SU-DHL-6 (cell line): Measurements from ENCODE around the gene EPSTI1.

Source experiments
- H2AFZ ChIP-seq: fragments of 200-600 bp; sonication (generic); 2 replicates; pipeline ENCODE4 v1.6.1; 2014; ENCODE audit warnings: low read depth, mild to moderate bottlenecking, moderate library complexity, mixed read lengths, antibody characterized with exemption, low read length; ENCODE audit not compliant: severe bottlenecking
- H3F3A ChIP-seq: fragments of 200-600 bp; shearing (Covaris generic); 2 replicates; pipeline ENCODE4 v1.6.0; 2016; ENCODE audit warnings: antibody characterized with exemption, mild to moderate bottlenecking; ENCODE audit not compliant: insufficient read depth
- H3K27ac ChIP-seq: fragments of 200-600 bp; sonication (generic); 2 replicates; pipeline ENCODE4 v1.5.1; 2016; ENCODE audit warnings: low read depth, mild to moderate bottlenecking, low read length, moderate library complexity, mixed read lengths
- H3K27me3 ChIP-seq: fragments of 200-600 bp; sonication (generic), shearing (Covaris generic); 2 replicates; pipeline ENCODE4 v1.6.0; 2014; ENCODE audit warnings: mild to moderate bottlenecking, low read length
- H3K36me3 ChIP-seq: fragments of 200-600 bp; sonication (generic); 2 replicates; pipeline ENCODE4 v1.6.1; 2014; ENCODE audit warnings: mild to moderate bottlenecking, low read length, mixed read lengths
- H3K4me2 ChIP-seq: fragments of 300-600, 200-600 bp; shearing (Covaris generic), sonication (generic); 2 replicates; pipeline ENCODE4 v1.6.0; 2014; ENCODE audit warnings: low read length, low read depth, mild to moderate bottlenecking; ENCODE audit not compliant: poor library complexity, severe bottlenecking
- H3K4me3 ChIP-seq: fragments of 200-600 bp; sonication (generic); 2 replicates; pipeline ENCODE4 v1.5.1; 2014; ENCODE audit warnings: antibody characterized with exemption, low read length, mild to moderate bottlenecking, mixed read lengths; ENCODE audit not compliant: insufficient read depth, poor library complexity, severe bottlenecking
- H3K79me2 ChIP-seq: fragments of 200-600 bp; sonication (generic); 2 replicates; pipeline ENCODE4 v1.6.1; 2014; ENCODE audit warnings: mild to moderate bottlenecking, low read length, moderate library complexity; ENCODE audit not compliant: insufficient read depth
- H3K9ac ChIP-seq: fragments of 200-600 bp; sonication (generic); 2 replicates; pipeline ENCODE4 v1.7.0; 2014; ENCODE audit warnings: mild to moderate bottlenecking, low read length
- H3K9me2 ChIP-seq: fragments of 200-600 bp; sonication (generic); replicated peaks from 2 replicates; pipeline ENCODE4 v1.6.1; 2014; ENCODE audit warnings: low read length; ENCODE audit not compliant: insufficient read depth
- H3K9me3 ChIP-seq: fragments of 200-600 bp; sonication (generic); 2 replicates; pipeline ENCODE4 v1.6.1; 2014; ENCODE audit warnings: low read length, mixed read lengths; ENCODE audit not compliant: insufficient read depth
- H4K20me1 ChIP-seq: fragments of 200-600 bp; sonication (generic); 2 replicates; pipeline ENCODE4 v1.6.1; 2014; ENCODE audit warnings: low read depth, mild to moderate bottlenecking, antibody characterized with exemption, low read length, moderate library complexity, mixed read lengths
- CTCF ChIP-seq: fragments of 200-600 bp; sonication (generic); IDR thresholded peaks from one replicate; pipeline ENCODE4 v1.5.1; 2017; ENCODE audit warnings: antibody characterized with exemption, mild to moderate bottlenecking, low read length, moderate library complexity; ENCODE audit not compliant: insufficient read depth, poor library complexity, severe bottlenecking
- EZH2phosphoT487 ChIP-seq: fragments of 200-600 bp; sonication (generic), shearing (Covaris generic); conservative IDR thresholded peaks from 2 replicates; pipeline ENCODE4 v1.6.1; 2018; ENCODE audit warnings: mild to moderate bottlenecking, antibody characterized with exemption, low read length, moderate library complexity, mixed read lengths

EPSTI1 gene

GRCh38 chr13:43003729-43004128, 11.7 kb upstream of the EPSTI1 start:
- no peak overlapping the region for H3K27ac ChIP-seq
- no peak overlapping the region for H3K4me3 ChIP-seq
- no peak overlapping the region for H3K9ac ChIP-seq
- TF ChIP-seq EZH2phosphoT487 (no peak), CTCF (no peak)
- H3K79me2 ChIP-seq: no peaks in the 10 kb centered on the region
- H3K27me3 ChIP-seq: no peaks in the 10 kb centered on the region
- no peak overlapping the region for H3K4me2 ChIP-seq
- H4K20me1 ChIP-seq: no peaks in the 10 kb centered on the region
- H2AFZ ChIP-seq: no peak overlapping the region
- no peaks in the 10 kb centered on the region for H3K36me3 ChIP-seq
- no peaks in the 10 kb centered on the region for H3K9me2 ChIP-seq
- no peaks in the 10 kb centered on the region for H3K9me3 ChIP-seq
- no peaks in the 10 kb centered on the region for H3F3A ChIP-seq

- no peak overlapping the region for H3K9ac ChIP-seq
- H4K20me1 ChIP-seq: no peaks in the 10 kb centered on the region
- H3K27me3 ChIP-seq: no peaks in the 10 kb centered on the region
- no peaks in the 10 kb centered on the region for H3K9me3 ChIP-seq
- H3K79me2 ChIP-seq: no peaks in the 10 kb centered on the region
- H3F3A ChIP-seq: no peaks in the 10 kb centered on the region
- H3K4me2 ChIP-seq: no peak overlapping the region
- TF ChIP-seq CTCF (no peak), EZH2phosphoT487 (no peak)
- no peaks in the 10 kb centered on the region for H3K9me2 ChIP-seq
- H3K27ac ChIP-seq: no peak overlapping the region
- H3K36me3 ChIP-seq: no peaks in the 10 kb centered on the region
- no peak overlapping the region for H3K4me3 ChIP-seq
- H2AFZ ChIP-seq: no peak overlapping the region
These were observed 11.0 kb upstream of the EPSTI1 start for GRCh38 chr13:43003010-43003409.

GRCh38 chr13:43002021-43002420, 10.0 kb upstream of the EPSTI1 start:
- Histone ChIP-seq H3K9me3 (no peaks in the 10 kb centered on the region), H2AFZ (no peak overlapping the region), H3K4me2 (no peak overlapping the region), H3K79me2 (no peaks in the 10 kb centered on the region), H3K27ac (no peak overlapping the region), H3K9me2 (no peaks in the 10 kb centered on the region), H3K27me3 (no peaks in the 10 kb centered on the region), H3F3A (no peaks in the 10 kb centered on the region), H4K20me1 (no peaks in the 10 kb centered on the region), H3K36me3 (no peaks in the 10 kb centered on the region), H3K9ac (no peak overlapping the region), H3K4me3 (no peak overlapping the region)
- TF ChIP-seq EZH2phosphoT487 (no peak), CTCF (no peak)

- Histone ChIP-seq H4K20me1 (no peaks in the 10 kb centered on the region), H3K36me3 (no peaks in the 10 kb centered on the region), H3K9me3 (no peaks in the 10 kb centered on the region), H3K9ac (no peak overlapping the region), H3K79me2 (no peaks in the 10 kb centered on the region), H3K27me3 (no peaks in the 10 kb centered on the region), H2AFZ (no peak overlapping the region), H3K9me2 (no peaks in the 10 kb centered on the region), H3F3A (no peaks in the 10 kb centered on the region), H3K4me2 (no peak overlapping the region), H3K27ac (no peak overlapping the region), H3K4me3 (no peak overlapping the region)
- TF ChIP-seq CTCF (no peak), EZH2phosphoT487 (no peak)
These were observed 8.6 kb upstream of the EPSTI1 start for GRCh38 chr13:43000676-43001075.
